Activated effector memory CD4-positive, alpha-beta T cell treated with anti-CD3 and anti-CD28 coated beads, Interleukin-2, amount 50 U/mL, for 16 hours (primary cell): Measurements from ENCODE around the gene FNDC3B.
"Not testable (repeated sequence)": the region's sequence is repeated elsewhere in the genome, so short reads cannot be mapped to it uniquely, and the experiment has no call there.

Experiments
- DNase-seq: peaks from one replicate; pipeline ENCODE4 v3.0.0-alpha.2; 2020

Gene FNDC3B

GRCh38 chr3:172077197-172077757, 37.9 kb downstream of the FNDC3B start:
- no peak for DNase-seq

GRCh38 chr3:172078244-172078643, 38.9 kb downstream of the FNDC3B start:
- no peak for DNase-seq

- DNase-seq, result no peak
Measured at GRCh38 chr3:172078721-172079120, 39.3 kb downstream of the FNDC3B start.

GRCh38 chr3:172079326-172079976, 40.1 kb downstream of the FNDC3B start:
- DNase-seq, result no peak

- DNase-seq, result no peak
Measured at GRCh38 chr3:172080503-172080902, 41.1 kb downstream of the FNDC3B start.

- DNase-seq, result no peak
Measured at GRCh38 chr3:172082269-172082668, 42.9 kb downstream of the FNDC3B start.

GRCh38 chr3:172082820-172083513, 43.6 kb downstream of the FNDC3B start:
- no peak for DNase-seq

- no peak for DNase-seq
Measured at GRCh38 chr3:172083995-172084409, 44.6 kb downstream of the FNDC3B start.

- no peak for DNase-seq
Measured at GRCh38 chr3:172084871-172085556, 45.6 kb downstream of the FNDC3B start.

GRCh38 chr3:172085557-172085895, 46.1 kb downstream of the FNDC3B start:
- no peak for DNase-seq

- DNase-seq, result no peak
Measured at GRCh38 chr3:172086071-172086470, 46.7 kb downstream of the FNDC3B start.

GRCh38 chr3:172087198-172087597, 47.8 kb downstream of the FNDC3B start:
- no peak for DNase-seq

GRCh38 chr3:172087602-172088580, 48.5 kb downstream of the FNDC3B start:
- DNase-seq, result no peak

- no peak for DNase-seq
Measured at GRCh38 chr3:172089250-172089649, 49.9 kb downstream of the FNDC3B start.

- DNase-seq, result no peak
Measured at GRCh38 chr3:172090035-172090434, 50.7 kb downstream of the FNDC3B start.

- DNase-seq, result no peak
Measured at GRCh38 chr3:172092658-172093057, 53.3 kb downstream of the FNDC3B start.

GRCh38 chr3:172093581-172094443, 54.4 kb downstream of the FNDC3B start:
- not testable (repeated sequence) for DNase-seq

GRCh38 chr3:172094621-172095557, 55.5 kb downstream of the FNDC3B start:
- no peak for DNase-seq

GRCh38 chr3:172096881-172097420, 57.6 kb downstream of the FNDC3B start:
- no peak for DNase-seq

GRCh38 chr3:172097585-172097984, 58.2 kb downstream of the FNDC3B start:
- no peak for DNase-seq
